ENCODE data around the gene TEP1. TPM values are rescaled to one million over a fixed set of nuclear protein-coding genes. Genes with fewer than 3 reads are reported as not detected.

TEP1 gene
- total RNA-seq, 2 experiments from 2014 or later = 29.2 to 40.1 TPM

GRCh38 chr14:20413744-20414082, 412 bp upstream of the TEP1 start:
- no peaks in the 10 kb centered on the region for H3K9me3 Mint-ChIP-seq (ENCODE audit: low read depth)
- H3K4me1 Mint-ChIP-seq = peaks cover 37% of the 10 kb centered on the region
- ATAC-seq (peak; percentile 37), DNase-seq (peak; percentile 49)
- intact Hi-C loops (cut with DNase I, micrococcal nuclease) = loop anchor here (1.0 to 5.0 kb wide), 12 partner anchors 12 to 269 kb away; partner anchors contain the start of genes APEX1 (in 2 of the 2), PARP2 (in 2 of the 2), CCNB1IP1 (in 1 of the 2) and OSGEP (in 1 of the 2)
- POLR2A ChIA-PET = interaction anchor here (1.1 to 2.4 kb wide), 3 partner anchors 42 to 71 kb away, joined by 3 to 8 read pairs (median 6); partner anchors contain the start of genes APEX1 and PIP4P1
- peak overlapping the region; percentile 82 for H3K4me3 Mint-ChIP-seq
- CTCF ChIA-PET = interaction anchor here (0.6 to 3.9 kb wide), 14 partner anchors 8 to 610 kb away, joined by 3 to 39 read pairs (median 13); partner anchors contain the start of genes APEX1, OSGEP, PARP2 and PIP4P1
- peak overlapping the region; percentile 94 for H3K27ac Mint-ChIP-seq
- H3K27me3 Mint-ChIP-seq = no peaks in the 10 kb centered on the region
- H3K36me3 Mint-ChIP-seq (ENCODE audit: low read depth) = peaks cover 4% of the 10 kb centered on the region

- Mint-ChIP-seq H3K27me3 (no peaks in the 10 kb centered on the region), H3K36me3 (ENCODE audit: low read depth) (peaks cover 13% of the 10 kb centered on the region), H3K4me1 (peaks cover 35% of the 10 kb centered on the region), H3K9me3 (ENCODE audit: low read depth) (no peaks in the 10 kb centered on the region), H3K4me3 (peak overlapping the region; percentile 82), H3K27ac (peak overlapping the region; percentile 94)
- DNase-seq (no peak), ATAC-seq (peak; percentile 42)
- intact Hi-C loops (cut with DNase I, micrococcal nuclease) = loop anchor here in 1 of 2 experiments (2.0 to 5.0 kb wide), 5 partner anchors 42 to 270 kb away; partner anchors contain the start of genes APEX1, CCNB1IP1, OSGEP and RNASE4
- CTCF ChIA-PET = interaction anchor here (3.8 to 3.9 kb wide), 3 partner anchors 7 to 70 kb away, joined by 23 to 39 read pairs (median 30); partner anchors contain the start of gene PARP2
- POLR2A ChIA-PET = interaction anchor here (2.1 kb wide), 1 partner anchor 49 kb away, joined by 8 read pairs; the partner anchor contains the start of gene PIP4P1
These were observed 890 bp downstream of the TEP1 start for GRCh38 chr14:20412411-20412810.

- ChIA-PET CTCF (interaction anchor here (0.5 to 1.6 kb wide), 2 partner anchors 13 to 67 kb away, joined by 3 to 4 read pairs; no protein-coding TSS in a partner anchor), POLR2A (no interaction called here)
- Mint-ChIP-seq H3K36me3 (ENCODE audit: low read depth) (peaks cover 35% of the 10 kb centered on the region), H3K9me3 (ENCODE audit: low read depth) (no peaks in the 10 kb centered on the region), H3K27ac (peak overlapping the region; percentile 6), H3K27me3 (no peaks in the 10 kb centered on the region), H3K4me3 (no peak overlapping the region), H3K4me1 (peaks cover 39% of the 10 kb centered on the region)
- no peak for ATAC-seq
- intact Hi-C loops (cut with DNase I, micrococcal nuclease) = no loop called here
- DNase-seq = no peak
These were observed 4.1 kb downstream of the TEP1 start for GRCh38 chr14:20409226-20409625.

GRCh38 chr14:20403521-20403920, 9.8 kb downstream of the TEP1 start:
- H3K27ac Mint-ChIP-seq = no peak overlapping the region
- CTCF ChIA-PET = interaction anchor here (0.8 to 5.0 kb wide), 2 partner anchors 11 to 32 kb away, joined by 4 to 30 read pairs; partner anchors contain the start of gene TEP1

DNA sequence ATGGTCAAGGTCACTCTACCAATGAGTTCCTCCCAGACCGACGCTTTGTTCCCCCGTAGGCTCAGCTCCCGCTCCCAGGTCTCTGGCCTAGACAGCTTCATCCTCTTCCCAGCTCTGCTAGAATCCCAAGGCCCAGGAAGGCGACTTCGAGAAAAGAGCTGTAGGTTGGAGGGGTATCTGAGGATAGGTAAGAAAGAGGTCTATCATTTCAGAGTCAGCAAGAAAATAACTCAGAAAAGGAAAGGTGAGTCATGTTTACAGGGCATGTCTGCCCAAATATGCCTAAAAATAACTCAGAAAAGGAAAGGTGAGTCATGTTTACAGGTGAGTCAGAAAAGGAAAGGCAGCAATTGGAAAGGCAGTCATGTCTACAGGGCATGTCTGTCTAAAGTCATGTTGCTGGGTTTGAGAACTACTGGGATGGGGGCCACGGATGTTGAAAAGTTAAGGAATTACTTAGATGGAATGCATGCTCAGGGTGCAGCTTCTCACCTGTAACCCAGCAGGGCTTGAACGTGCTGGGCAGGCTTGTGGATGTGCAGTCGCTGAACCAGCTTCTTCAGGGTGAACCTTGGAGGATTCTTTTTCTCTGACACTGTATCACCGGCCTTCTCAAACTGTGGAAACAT, 12.2 kb downstream of the TEP1 start:
- peak; percentile 95 for ATAC-seq
- peak overlapping the region; percentile 29 for H3K4me3 Mint-ChIP-seq
- DNase-seq = peak; percentile 37
- H3K9me3 Mint-ChIP-seq (ENCODE audit: low read depth) = no peaks in the 10 kb centered on the region
- intact Hi-C loops (cut with DNase I, micrococcal nuclease) = loop anchor here (1.0 to 5.0 kb wide), 10 partner anchors 12 to 210 kb away; partner anchors contain the start of genes APEX1 (in 2 of the 2), PARP2 (in 2 of the 2), TEP1 (in 2 of the 2) and CCNB1IP1 (in 1 of the 2)
- H3K27me3 Mint-ChIP-seq = no peaks in the 10 kb centered on the region
- H3K36me3 Mint-ChIP-seq (ENCODE audit: low read depth) = peaks cover 56% of the 10 kb centered on the region
- H3K27ac Mint-ChIP-seq = peak overlapping the region; percentile 88
- H3K4me1 Mint-ChIP-seq = peaks cover 34% of the 10 kb centered on the region
- ChIA-PET POLR2A (interaction anchor here (0.6 to 1.0 kb wide), 3 partner anchors 54 to 209 kb away, joined by 3 to 9 read pairs (median 4); partner anchors contain the start of genes APEX1 and OSGEP), CTCF (interaction anchor here (0.7 to 2.8 kb wide), 7 partner anchors 9 to 195 kb away, joined by 3 to 25 read pairs (median 3); partner anchors contain the start of gene TEP1)

More at GRCh38 chr14:20403521-20403920, 9.8 kb downstream of the TEP1 start:
- intact Hi-C loops (cut with DNase I, micrococcal nuclease) = loop anchor here in 1 of 2 experiments (5.0 kb wide), 1 partner anchor 89 kb away; no protein-coding TSS in a partner anchor
- Mint-ChIP-seq H3K36me3 (ENCODE audit: low read depth) (peaks cover 64% of the 10 kb centered on the region), H3K27me3 (no peaks in the 10 kb centered on the region), H3K9me3 (ENCODE audit: low read depth) (no peaks in the 10 kb centered on the region), H3K4me3 (no peak overlapping the region), H3K4me1 (peaks cover 41% of the 10 kb centered on the region)
- ATAC-seq (no peak), DNase-seq (no peak)
- POLR2A ChIA-PET = no interaction called here

DNA sequence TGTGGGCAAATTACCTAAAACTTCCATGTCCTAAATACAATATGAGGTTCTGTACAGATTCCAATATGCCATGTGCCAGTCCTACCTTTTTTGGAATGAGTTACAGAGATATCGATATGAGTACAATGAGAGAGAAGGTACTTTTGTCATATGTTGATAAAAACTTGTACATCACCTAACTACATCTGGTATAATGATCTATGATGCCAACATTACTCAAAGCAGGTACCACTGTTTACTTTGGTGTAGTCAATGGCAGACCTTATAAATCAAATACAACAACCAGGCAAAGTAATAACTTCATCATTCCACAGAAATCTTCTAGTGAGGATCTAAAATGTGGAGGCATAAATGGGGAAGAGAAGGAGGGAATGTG, 12.7 kb downstream of the TEP1 start:
- Mint-ChIP-seq H3K27ac (peak overlapping the region; percentile 88), H3K36me3 (ENCODE audit: low read depth) (peaks cover 58% of the 10 kb centered on the region), H3K9me3 (ENCODE audit: low read depth) (no peaks in the 10 kb centered on the region), H3K4me3 (peak overlapping the region; percentile 29), H3K27me3 (no peaks in the 10 kb centered on the region), H3K4me1 (peaks cover 33% of the 10 kb centered on the region)
- ATAC-seq (peak; percentile 76), DNase-seq (no peak)
- CTCF ChIA-PET = interaction anchor here (0.7 to 2.8 kb wide), 5 partner anchors 9 to 195 kb away, joined by 3 to 25 read pairs (median 5); partner anchors contain the start of gene TEP1
- intact Hi-C loops (cut with DNase I, micrococcal nuclease) = loop anchor here (2.0 to 5.0 kb wide), 5 partner anchors 54 to 210 kb away; partner anchors contain the start of genes APEX1 (in 1 of the 2), OSGEP (in 1 of the 2), PARP2 (in 1 of the 2) and PNP (in 1 of the 2)
- POLR2A ChIA-PET = interaction anchor here (0.6 to 1.0 kb wide), 2 partner anchors 55 to 71 kb away, joined by 4 to 9 read pairs; partner anchors contain the start of genes APEX1 and OSGEP

- ATAC-seq = no peak
- Mint-ChIP-seq H3K4me1 (peaks cover 23% of the 10 kb centered on the region), H3K27ac (no peak overlapping the region), H3K4me3 (no peak overlapping the region), H3K36me3 (ENCODE audit: low read depth) (peaks cover 41% of the 10 kb centered on the region), H3K27me3 (no peaks in the 10 kb centered on the region), H3K9me3 (ENCODE audit: low read depth) (no peaks in the 10 kb centered on the region)
- CTCF ChIA-PET = interaction anchor here (0.7 kb wide), 1 partner anchor 282 kb away, joined by 3 read pairs; no protein-coding TSS in a partner anchor
- no peak for DNase-seq
- intact Hi-C loops (cut with DNase I, micrococcal nuclease) = no loop called here
- POLR2A ChIA-PET = no interaction called here
These were observed 15.8 kb downstream of the TEP1 start for GRCh38 chr14:20397511-20397910.

GRCh38 chr14:20391505-20391904, 21.8 kb downstream of the TEP1 start:
- H3K4me3 Mint-ChIP-seq = no peak overlapping the region
- H3K4me1 Mint-ChIP-seq = no peaks in the 10 kb centered on the region
- intact Hi-C loops (cut with DNase I, micrococcal nuclease) = no loop called here
- no peak for DNase-seq
- POLR2A ChIA-PET = no interaction called here
- CTCF ChIA-PET = no interaction called here
- no peak for ATAC-seq
- no peaks in the 10 kb centered on the region for H3K9me3 Mint-ChIP-seq (ENCODE audit: low read depth)
- H3K36me3 Mint-ChIP-seq (ENCODE audit: low read depth) = peaks cover 49% of the 10 kb centered on the region
- H3K27me3 Mint-ChIP-seq = no peaks in the 10 kb centered on the region
- no peak overlapping the region for H3K27ac Mint-ChIP-seq

DNA sequence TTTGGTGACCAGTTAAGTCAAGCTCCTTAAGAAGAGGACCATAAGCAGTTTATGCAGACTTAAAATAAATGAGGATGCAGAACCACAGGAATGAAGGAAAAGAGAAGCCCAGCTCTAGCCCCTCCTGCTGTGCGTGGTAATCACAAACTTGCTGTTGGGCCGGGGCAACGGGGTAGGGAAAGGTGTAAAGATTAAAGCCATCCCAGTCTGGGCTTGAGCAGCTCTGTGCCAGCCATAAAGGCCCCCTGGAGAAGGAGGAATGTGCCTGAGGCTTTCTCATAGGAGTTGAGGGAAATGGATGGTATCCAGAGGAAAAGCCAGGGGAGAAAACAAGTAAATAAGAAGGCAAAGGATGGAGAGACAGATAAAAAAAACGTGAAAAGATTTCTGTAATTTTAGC, 25.1 kb downstream of the TEP1 start:
- Mint-ChIP-seq H3K4me3 (no peak overlapping the region), H3K4me1 (no peaks in the 10 kb centered on the region), H3K27me3 (no peaks in the 10 kb centered on the region), H3K9me3 (ENCODE audit: low read depth) (no peaks in the 10 kb centered on the region), H3K27ac (peak overlapping the region; percentile 4), H3K36me3 (ENCODE audit: low read depth) (peaks cover 51% of the 10 kb centered on the region)
- ChIA-PET POLR2A (no interaction called here), CTCF (no interaction called here)
- DNase-seq = no peak
- intact Hi-C loops (cut with DNase I, micrococcal nuclease) = no loop called here
- no peak for ATAC-seq

GRCh38 chr14:20387576-20387975, 25.7 kb downstream of the TEP1 start:
- no peak for DNase-seq
- H3K4me1 Mint-ChIP-seq = no peaks in the 10 kb centered on the region
- H3K27ac Mint-ChIP-seq = no peak overlapping the region
- H3K4me3 Mint-ChIP-seq = no peak overlapping the region
- ATAC-seq = no peak
- ChIA-PET CTCF (no interaction called here), POLR2A (no interaction called here)
- peaks cover 51% of the 10 kb centered on the region for H3K36me3 Mint-ChIP-seq (ENCODE audit: low read depth)
- no peaks in the 10 kb centered on the region for H3K9me3 Mint-ChIP-seq (ENCODE audit: low read depth)
- intact Hi-C loops (cut with DNase I, micrococcal nuclease) = no loop called here
- no peaks in the 10 kb centered on the region for H3K27me3 Mint-ChIP-seq

- DNase-seq (no peak), ATAC-seq (no peak)
- intact Hi-C loops (cut with DNase I, micrococcal nuclease) = no loop called here
- POLR2A ChIA-PET = no interaction called here
- Mint-ChIP-seq H3K4me3 (no peak overlapping the region), H3K27me3 (no peaks in the 10 kb centered on the region), H3K4me1 (no peaks in the 10 kb centered on the region), H3K27ac (no peak overlapping the region), H3K36me3 (ENCODE audit: low read depth) (peaks cover 54% of the 10 kb centered on the region), H3K9me3 (ENCODE audit: low read depth) (no peaks in the 10 kb centered on the region)
- CTCF ChIA-PET = no interaction called here
These were observed 26.9 kb downstream of the TEP1 start for GRCh38 chr14:20386276-20386855.
